ENCODE measurements around the gene COPA.
"Not testable (repeated sequence)": the region's sequence is repeated elsewhere in the genome, so short reads cannot be mapped to it uniquely, and the experiment has no call there.

- TF ChIP-seq POLR2A (IDR thresholded peaks at IDR 0.05; ENCODE audit: low read depth, low read length); FOS (IDR thresholded peaks at IDR 0.05; ENCODE audit: borderline replicate concordance, insufficient read depth, low read length); CTCF (IDR thresholded peaks at IDR 0.05; ENCODE audit: extremely low read depth in 1 of 2, insufficient read depth in 1 of 2, low read depth in 1 of 2, low read length in 2 of 2); POLR2AphosphoS5 (IDR thresholded peaks at IDR 0.05; ENCODE audit: insufficient read depth, low read depth, low read length); JUN (IDR thresholded peaks at IDR 0.05; ENCODE audit: borderline replicate concordance, insufficient read depth, insufficient read length, low read depth); GATA2 (IDR thresholded peaks at IDR 0.05; ENCODE audit: insufficient read depth, insufficient read length, low read depth, low read length): not testable (repeated sequence)
Measured at GRCh38 chr1:160384812-160385211, 41.8 kb upstream of the COPA start.

Data from endothelial cell of umbilical vein (primary cell).